OCI-LY3 (cell line): ENCODE measurements around the gene SORCS3.

Source experiments
- H2AFZ ChIP-seq: fragments of 200-600, 300-600 bp; shearing (Covaris generic); 2 replicates; pipeline ENCODE4 v1.6.0; 2014; ENCODE audit warnings: antibody characterized with exemption, low read depth, low read length
- H3K27ac ChIP-seq: fragments of 200-600, 300-600 bp; sonication (generic); 2 replicates; pipeline ENCODE4 v1.5.1; 2014; ENCODE audit warnings: mild to moderate bottlenecking, low read length, moderate library complexity, mixed read lengths
- H3K27me3 ChIP-seq: fragments of 200-600, 300-600 bp; sonication (generic); 2 replicates; pipeline ENCODE4 v1.6.1; 2014; ENCODE audit warnings: low read depth, low read length, mixed read lengths
- H3K36me3 ChIP-seq: fragments of 200-600, 300-600 bp; sonication (generic); replicated peaks from 2 replicates; pipeline ENCODE3; 2014; ENCODE audit warnings: low read depth, low read length, mixed read lengths
- H3K4me1 ChIP-seq: fragments of 300-600, 200-600 bp; sonication (generic); 2 replicates; pipeline ENCODE4 v1.6.1; 2014; ENCODE audit warnings: low read length, mixed read lengths
- H3K4me2 ChIP-seq: fragments of 200-600, 300-600 bp; sonication (generic); 2 replicates; pipeline ENCODE4 v1.6.1; 2014; ENCODE audit warnings: low read length, mixed read lengths
- H3K4me3 ChIP-seq: fragments of 300-600, 200-600 bp; sonication (generic); 2 replicates; pipeline ENCODE4 v1.5.1; 2014; ENCODE audit warnings: antibody characterized with exemption, mild to moderate bottlenecking, low read length, moderate library complexity
- H3K79me2 ChIP-seq: fragments of 300-600, 200-600 bp; shearing (Covaris generic); 2 replicates; pipeline ENCODE4 v1.6.1; 2014; ENCODE audit warnings: mild to moderate bottlenecking, low read length, mixed read lengths
- H3K9ac ChIP-seq: fragments of 300-600, 200-600 bp; shearing (Covaris generic); 2 replicates; pipeline ENCODE4 v1.6.0; 2014; ENCODE audit warnings: mild to moderate bottlenecking, low read length, moderate library complexity
- H3K9me3 ChIP-seq: fragments of 200-600, 300-600 bp; shearing (Covaris generic); 2 replicates; pipeline ENCODE4 v1.6.1; 2014; ENCODE audit warnings: low read length, mixed read lengths; ENCODE audit not compliant: insufficient read depth
- H4K20me1 ChIP-seq: fragments of 200-600, 300-600 bp; sonication (generic); 2 replicates; pipeline ENCODE4 v1.6.1; 2016; ENCODE audit warnings: low read length, mixed read lengths; ENCODE audit not compliant: insufficient read depth
- EZH2phosphoT487 ChIP-seq: fragments of 200-600 bp; shearing (Covaris generic); IDR thresholded peaks from 2 replicates; pipeline ENCODE4 v1.6.1; 2018; ENCODE audit warnings: antibody characterized with exemption, mixed run types, low read depth
- TF ChIP-seq, protein P1 (sequence below): fragments of 200-600, 300-600 bp; sonication (generic); IDR thresholded peaks from 2 replicates; pipeline ENCODE4 v1.5.1; 2014; ENCODE audit warnings: antibody characterized with exemption, low read length, low read depth

Gene SORCS3

DNA sequence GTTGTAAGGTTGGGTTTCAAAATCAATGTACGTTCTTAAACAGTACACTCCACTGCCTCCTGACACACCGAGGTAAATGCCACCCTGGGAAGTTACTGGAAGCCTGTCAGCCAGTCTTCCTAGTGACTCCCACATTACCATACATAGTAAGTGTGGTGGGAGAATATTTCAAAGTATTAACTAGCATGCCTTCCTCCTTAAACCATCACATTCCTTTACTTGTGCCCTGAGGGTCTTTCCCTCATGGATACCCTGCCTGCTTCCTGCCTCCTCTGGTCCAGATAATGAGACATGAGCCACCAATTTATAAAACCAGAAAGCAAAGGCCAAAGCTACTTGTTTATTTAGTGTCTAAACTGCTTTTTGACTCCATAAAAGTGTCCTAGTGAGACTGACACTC is 23.3 kb upstream of the SORCS3 start:
- Histone ChIP-seq H3K9ac (no peak overlapping the region), H3K4me1 (no peaks in the 10 kb centered on the region), H3K27ac (no peak overlapping the region), H3K4me3 (no peak overlapping the region), H2AFZ (no peak overlapping the region), H3K27me3 (no peaks in the 10 kb centered on the region), H3K79me2 (no peaks in the 10 kb centered on the region), H3K9me3 (no peaks in the 10 kb centered on the region), H3K36me3 (no peaks in the 10 kb centered on the region), H4K20me1 (no peaks in the 10 kb centered on the region), H3K4me2 (no peak overlapping the region)
- TF ChIP-seq, protein P1, sequence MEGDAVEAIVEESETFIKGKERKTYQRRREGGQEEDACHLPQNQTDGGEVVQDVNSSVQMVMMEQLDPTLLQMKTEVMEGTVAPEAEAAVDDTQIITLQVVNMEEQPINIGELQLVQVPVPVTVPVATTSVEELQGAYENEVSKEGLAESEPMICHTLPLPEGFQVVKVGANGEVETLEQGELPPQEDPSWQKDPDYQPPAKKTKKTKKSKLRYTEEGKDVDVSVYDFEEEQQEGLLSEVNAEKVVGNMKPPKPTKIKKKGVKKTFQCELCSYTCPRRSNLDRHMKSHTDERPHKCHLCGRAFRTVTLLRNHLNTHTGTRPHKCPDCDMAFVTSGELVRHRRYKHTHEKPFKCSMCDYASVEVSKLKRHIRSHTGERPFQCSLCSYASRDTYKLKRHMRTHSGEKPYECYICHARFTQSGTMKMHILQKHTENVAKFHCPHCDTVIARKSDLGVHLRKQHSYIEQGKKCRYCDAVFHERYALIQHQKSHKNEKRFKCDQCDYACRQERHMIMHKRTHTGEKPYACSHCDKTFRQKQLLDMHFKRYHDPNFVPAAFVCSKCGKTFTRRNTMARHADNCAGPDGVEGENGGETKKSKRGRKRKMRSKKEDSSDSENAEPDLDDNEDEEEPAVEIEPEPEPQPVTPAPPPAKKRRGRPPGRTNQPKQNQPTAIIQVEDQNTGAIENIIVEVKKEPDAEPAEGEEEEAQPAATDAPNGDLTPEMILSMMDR, result no peak
- no peak for TF ChIP-seq EZH2phosphoT487

DNA sequence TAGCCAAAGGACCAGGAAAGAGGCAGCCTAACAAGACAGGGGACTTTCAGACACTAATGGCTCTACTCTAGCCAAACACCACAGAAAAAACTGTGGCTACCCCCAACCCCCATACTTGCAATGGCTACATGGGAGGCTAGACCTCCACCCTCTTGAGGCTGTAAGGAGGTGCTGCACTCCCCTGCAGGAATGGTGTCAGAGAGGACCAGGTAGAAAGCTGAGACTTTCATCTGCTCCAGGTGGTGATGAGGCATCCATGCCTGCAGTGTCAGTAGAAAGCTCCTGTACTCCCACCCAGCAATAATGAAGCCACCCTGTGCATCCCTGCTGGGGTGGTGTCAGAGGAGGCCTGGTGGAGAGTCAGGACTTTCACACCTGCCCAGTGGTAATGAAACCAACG is 18.9 kb upstream of the SORCS3 start:
- no peaks in the 10 kb centered on the region for H3K4me1 ChIP-seq
- H3K4me2 ChIP-seq, result no peak overlapping the region
- no peaks in the 10 kb centered on the region for H3K9me3 ChIP-seq
- H3K27ac ChIP-seq, result no peak overlapping the region
- no peaks in the 10 kb centered on the region for H3K79me2 ChIP-seq
- no peak for TF ChIP-seq EZH2phosphoT487
- TF ChIP-seq, protein P1, result no peak
- H3K4me3 ChIP-seq, result no peak overlapping the region
- no peak overlapping the region for H2AFZ ChIP-seq
- H4K20me1 ChIP-seq, result no peaks in the 10 kb centered on the region
- no peaks in the 10 kb centered on the region for H3K36me3 ChIP-seq
- no peaks in the 10 kb centered on the region for H3K27me3 ChIP-seq
- H3K9ac ChIP-seq, result no peak overlapping the region

DNA sequence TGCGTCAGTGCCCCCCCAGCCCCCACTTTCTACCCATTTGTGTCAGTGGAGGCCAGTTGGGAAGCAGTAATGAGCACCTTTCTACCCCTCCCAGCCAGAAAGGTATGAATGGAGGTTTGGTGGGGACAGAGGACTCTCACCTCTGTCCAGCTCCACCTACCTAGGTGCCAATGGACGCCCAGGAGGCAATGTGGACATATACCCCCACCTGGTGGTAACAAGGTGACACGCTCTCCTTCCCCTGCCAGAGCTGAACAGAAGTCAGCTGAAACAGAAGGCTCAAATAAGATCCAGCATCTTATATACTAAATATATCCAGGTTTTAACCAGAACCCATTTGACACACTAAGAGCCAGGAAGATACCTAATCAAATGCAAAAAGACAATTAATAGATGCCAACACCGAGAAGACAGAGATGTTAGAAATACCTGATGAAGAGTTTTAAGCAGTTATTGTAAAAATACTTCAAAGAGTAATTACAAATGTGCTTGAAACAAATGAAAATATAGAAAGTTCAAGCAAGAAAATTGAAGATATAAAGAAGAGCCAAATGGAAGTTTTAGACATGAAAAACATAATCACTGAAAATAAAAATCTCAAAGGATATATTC is 18.4 kb upstream of the SORCS3 start:
- no peak overlapping the region for H3K4me2 ChIP-seq
- no peak overlapping the region for H3K9ac ChIP-seq
- no peak overlapping the region for H2AFZ ChIP-seq
- no peak overlapping the region for H3K27ac ChIP-seq
- no peaks in the 10 kb centered on the region for H4K20me1 ChIP-seq
- no peaks in the 10 kb centered on the region for H3K9me3 ChIP-seq
- no peak overlapping the region for H3K4me3 ChIP-seq
- TF ChIP-seq, protein P1, result peak; percentile 38; the same call in 1 of the 2 replicates
- no peak for TF ChIP-seq EZH2phosphoT487
- no peaks in the 10 kb centered on the region for H3K27me3 ChIP-seq
- H3K4me1 ChIP-seq, result no peaks in the 10 kb centered on the region
- H3K79me2 ChIP-seq, result no peaks in the 10 kb centered on the region
- H3K36me3 ChIP-seq, result no peaks in the 10 kb centered on the region

DNA sequence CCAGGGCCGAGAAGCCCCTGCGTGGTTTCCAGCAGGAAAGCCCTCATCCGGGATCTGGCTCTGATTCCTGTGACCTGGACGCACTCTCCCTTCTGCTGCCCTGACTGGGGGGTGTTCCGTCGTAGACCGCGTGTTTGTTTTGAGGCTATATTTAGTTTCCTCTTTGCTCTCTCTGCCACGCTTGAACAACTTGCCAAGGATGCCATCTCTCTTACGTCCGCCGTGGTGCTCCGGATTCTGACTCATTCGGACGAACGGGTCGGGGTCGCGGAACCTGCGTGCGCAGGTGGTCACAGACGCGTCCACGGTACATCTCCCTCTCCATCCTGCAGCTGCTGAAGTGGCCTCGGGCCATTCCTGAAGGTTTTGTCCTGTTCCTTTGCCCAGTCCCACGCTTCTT is 10.4 kb upstream of the SORCS3 start:
- Histone ChIP-seq H3K4me3 (no peak overlapping the region), H3K9me3 (no peaks in the 10 kb centered on the region), H3K9ac (no peak overlapping the region), H3K4me2 (no peak overlapping the region), H2AFZ (no peak overlapping the region), H3K27ac (no peak overlapping the region), H4K20me1 (no peaks in the 10 kb centered on the region), H3K36me3 (no peaks in the 10 kb centered on the region), H3K27me3 (no peaks in the 10 kb centered on the region), H3K4me1 (no peaks in the 10 kb centered on the region), H3K79me2 (no peaks in the 10 kb centered on the region)
- TF ChIP-seq, protein P1, result no peak
- no peak for TF ChIP-seq EZH2phosphoT487
